Glutamatergic neuron (in vitro differentiated cells): Measurements from ENCODE around the gene HSPBP1. TPM values are rescaled to one million over a fixed set of nuclear protein-coding genes. Genes with fewer than 3 reads are reported as not detected.

ENCODE experiments used
- DNase-seq: peaks from one replicate; pipeline ENCODE4 v3.0.0; 2022
- H3K27ac Mint-ChIP-seq: one replicate; pipeline ENCODE4 v1.8.0; 2020; ENCODE audit warnings: mild to moderate bottlenecking, mixed read lengths, inconsistent platforms; ENCODE audit not compliant: unreplicated experiment
- H3K27me3 Mint-ChIP-seq: one replicate; pipeline ENCODE4 v1.8.0; 2020; ENCODE audit warnings: mild to moderate bottlenecking, moderate library complexity, mixed read lengths, inconsistent platforms; ENCODE audit not compliant: unreplicated experiment
- H3K36me3 Mint-ChIP-seq: one replicate; pipeline ENCODE4 v1.8.0; 2020; ENCODE audit warnings: mild to moderate bottlenecking, mixed read lengths, inconsistent platforms; ENCODE audit not compliant: unreplicated experiment
- H3K4me1 Mint-ChIP-seq: one replicate; pipeline ENCODE4 v1.8.0; 2020; ENCODE audit warnings: mild to moderate bottlenecking, low read depth, mixed read lengths, inconsistent platforms; ENCODE audit not compliant: unreplicated experiment
- H3K4me3 Mint-ChIP-seq: one replicate; pipeline ENCODE4 v1.8.0; 2020; ENCODE audit warnings: mild to moderate bottlenecking, mixed read lengths, inconsistent platforms; ENCODE audit not compliant: unreplicated experiment
- H3K9me3 Mint-ChIP-seq: one replicate; pipeline ENCODE4 v1.8.0; 2020; ENCODE audit warnings: mild to moderate bottlenecking, moderate library complexity, mixed read lengths, inconsistent platforms; ENCODE audit not compliant: unreplicated experiment
- CTCF ChIP-seq: fragments of 200-600 bp; sonication (generic); IDR thresholded peaks from one replicate; pipeline ENCODE4 v1.5.0; 2021; ENCODE audit not compliant: partially characterized antibody, unreplicated experiment
- total RNA-seq: library from RNA; stranded (reverse); fragmentation: NEBNext Ultra II Directional; extraction: Animal tissue kit (Norgen Biotek cat#: 25700); gene quantifications from one replicate; pipeline ENCODE4 v1.2.1, GENCODE V29; 2021; ENCODE audit not compliant: unreplicated experiment

The HSPBP1 gene
- total RNA-seq, 1 donor from 2014 or later, result 41.5 TPM

GRCh38 chr19:55255618-55256423 lies 24.1 kb downstream of the HSPBP1 start:
- peaks cover 9% of the 10 kb centered on the region for H3K27me3 Mint-ChIP-seq
- H3K27ac Mint-ChIP-seq, result no peak overlapping the region
- H3K9me3 Mint-ChIP-seq, result peaks cover 14% of the 10 kb centered on the region
- no peak for DNase-seq
- no peaks in the 10 kb centered on the region for H3K36me3 Mint-ChIP-seq
- H3K4me3 Mint-ChIP-seq, result peak overlapping the region; percentile 94
- TF ChIP-seq CTCF, result no peak
- H3K4me1 Mint-ChIP-seq, result peaks cover 47% of the 10 kb centered on the region

- Mint-ChIP-seq H3K27ac (peak overlapping the region; percentile 52), H3K36me3 (no peaks in the 10 kb centered on the region), H3K9me3 (peaks cover 14% of the 10 kb centered on the region), H3K4me1 (peaks cover 51% of the 10 kb centered on the region), H3K4me3 (peak overlapping the region; percentile 65), H3K27me3 (peaks cover 11% of the 10 kb centered on the region)
- TF ChIP-seq CTCF, result no peak
- DNase-seq, result no peak
These were observed 25.3 kb downstream of the HSPBP1 start for GRCh38 chr19:55254625-55254977.

GRCh38 chr19:55253842-55254624 lies 25.9 kb downstream of the HSPBP1 start:
- Mint-ChIP-seq H3K9me3 (peaks cover 12% of the 10 kb centered on the region), H3K36me3 (no peaks in the 10 kb centered on the region), H3K27me3 (peaks cover 13% of the 10 kb centered on the region), H3K4me1 (peaks cover 52% of the 10 kb centered on the region), H3K27ac (peak overlapping the region; percentile 52), H3K4me3 (peak overlapping the region; percentile 65)
- TF ChIP-seq CTCF, result no peak
- DNase-seq, result no peak

- H3K27ac Mint-ChIP-seq, result peak overlapping the region; percentile 15
- H3K4me3 Mint-ChIP-seq, result peak overlapping the region; percentile 20
- peaks cover 15% of the 10 kb centered on the region for H3K9me3 Mint-ChIP-seq
- peaks cover 17% of the 10 kb centered on the region for H3K27me3 Mint-ChIP-seq
- H3K36me3 Mint-ChIP-seq, result no peaks in the 10 kb centered on the region
- peaks cover 62% of the 10 kb centered on the region for H3K4me1 Mint-ChIP-seq
- DNase-seq, result no peak
- no peak for TF ChIP-seq CTCF
These were observed 26.9 kb downstream of the HSPBP1 start for GRCh38 chr19:55252760-55253663.
